Measurements from ENCODE around the gene CDC42BPB.
"Not testable (repeated sequence)": the region's sequence is repeated elsewhere in the genome, so short reads cannot be mapped to it uniquely, and the experiment has no call there.

Gene CDC42BPB

DNA sequence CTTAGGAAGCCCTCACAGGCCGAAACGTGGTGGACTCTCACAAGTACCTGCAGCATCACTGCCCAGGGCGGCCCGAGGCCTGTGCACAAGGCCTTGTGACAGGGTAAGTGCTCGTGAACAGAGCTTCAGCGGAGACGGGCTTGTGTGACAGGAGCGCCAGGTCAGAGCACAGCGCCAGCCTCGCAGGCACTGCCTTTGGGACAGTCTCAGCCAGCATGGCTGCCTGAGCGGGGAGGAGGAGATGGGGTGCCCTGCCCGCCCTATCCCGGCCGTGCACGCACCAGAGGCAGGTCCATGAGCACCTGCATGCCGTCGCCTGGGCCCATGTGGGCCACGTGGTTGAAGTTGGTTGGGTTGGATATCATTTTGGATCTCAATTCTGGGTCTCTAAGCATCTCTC lies 118.0 kb downstream of the CDC42BPB start:
- no peak for DNase-seq

DNA sequence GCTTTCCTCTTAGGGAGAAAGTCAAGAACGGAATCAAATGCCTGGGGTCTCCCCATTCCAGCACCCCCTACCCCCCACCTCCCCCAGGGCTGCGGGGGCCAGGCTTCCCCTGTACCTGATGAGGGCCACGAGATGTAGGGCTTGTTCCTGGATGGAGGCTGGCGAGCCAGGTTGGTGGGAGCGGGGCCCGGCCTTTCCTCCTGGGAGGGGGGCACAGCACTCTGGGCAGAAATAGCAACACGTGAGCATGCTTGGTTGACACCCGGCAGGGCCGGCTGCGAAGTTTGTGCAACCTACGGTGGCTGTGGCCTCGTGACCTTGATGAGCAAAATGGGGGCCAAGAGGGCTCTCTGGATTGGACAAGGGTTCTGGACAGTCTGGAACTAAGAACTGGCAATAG lies 119.2 kb downstream of the CDC42BPB start:
- no peak for DNase-seq

DNA sequence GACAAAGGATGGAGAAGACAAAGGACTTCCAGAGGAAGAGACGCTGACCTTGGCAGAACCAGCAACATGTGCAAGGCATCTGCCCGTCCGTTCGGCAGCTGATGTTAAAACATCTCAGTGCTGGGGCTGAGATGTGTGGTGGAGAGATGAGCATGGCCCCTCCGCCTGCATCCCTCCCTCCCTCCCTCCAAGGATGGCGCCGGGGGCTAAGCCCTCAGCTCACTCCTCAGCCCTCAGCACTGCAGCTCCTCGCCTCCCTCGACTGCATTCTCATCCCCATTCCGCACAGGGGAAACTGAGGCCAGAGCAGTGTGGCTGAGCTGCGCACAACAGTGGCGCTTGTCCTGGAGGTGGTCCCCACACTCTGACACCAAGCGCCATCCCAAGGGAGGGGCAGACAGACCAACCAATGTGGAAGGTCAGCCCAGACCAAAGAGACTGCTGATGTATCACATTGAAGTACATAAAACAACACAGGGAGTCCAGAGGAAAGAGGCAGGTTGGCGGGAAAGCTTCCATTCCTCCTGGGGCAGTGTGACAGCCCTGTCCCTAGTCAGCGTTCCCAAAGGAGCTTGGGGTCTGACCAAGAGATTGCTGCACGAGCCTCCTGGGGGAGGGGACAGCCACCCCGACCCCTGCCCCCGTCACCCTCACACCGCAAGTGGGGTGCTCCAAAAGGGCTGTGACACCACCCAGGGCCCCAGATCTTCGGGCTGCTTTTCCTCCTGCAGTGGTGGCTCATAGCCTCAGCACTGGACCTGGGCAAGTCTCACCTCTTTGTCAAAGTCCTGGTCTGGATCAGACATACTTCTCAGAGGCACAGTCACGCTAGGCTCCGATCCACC lies 119.8 kb downstream of the CDC42BPB start:
- DNase-seq = no peak

DNA sequence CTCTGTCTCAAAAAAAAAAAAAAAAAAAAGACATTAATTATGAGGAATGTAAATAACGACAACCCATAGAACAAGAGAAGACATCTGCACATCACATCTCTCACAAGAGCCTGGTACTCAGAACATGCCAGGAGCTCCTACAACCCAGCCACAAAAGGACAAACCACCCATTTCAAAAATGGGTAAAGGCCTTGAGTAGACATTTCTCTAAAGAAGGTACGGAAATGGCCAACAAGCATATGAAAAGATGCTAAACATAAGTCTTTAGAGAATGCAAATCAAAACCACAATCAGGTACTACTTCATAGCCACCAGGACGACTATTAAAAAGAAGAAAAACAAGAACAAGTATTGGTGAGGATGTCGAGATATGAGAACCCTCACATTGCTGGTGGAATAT lies 121.6 kb downstream of the CDC42BPB start:
- DNase-seq = no peak

DNA sequence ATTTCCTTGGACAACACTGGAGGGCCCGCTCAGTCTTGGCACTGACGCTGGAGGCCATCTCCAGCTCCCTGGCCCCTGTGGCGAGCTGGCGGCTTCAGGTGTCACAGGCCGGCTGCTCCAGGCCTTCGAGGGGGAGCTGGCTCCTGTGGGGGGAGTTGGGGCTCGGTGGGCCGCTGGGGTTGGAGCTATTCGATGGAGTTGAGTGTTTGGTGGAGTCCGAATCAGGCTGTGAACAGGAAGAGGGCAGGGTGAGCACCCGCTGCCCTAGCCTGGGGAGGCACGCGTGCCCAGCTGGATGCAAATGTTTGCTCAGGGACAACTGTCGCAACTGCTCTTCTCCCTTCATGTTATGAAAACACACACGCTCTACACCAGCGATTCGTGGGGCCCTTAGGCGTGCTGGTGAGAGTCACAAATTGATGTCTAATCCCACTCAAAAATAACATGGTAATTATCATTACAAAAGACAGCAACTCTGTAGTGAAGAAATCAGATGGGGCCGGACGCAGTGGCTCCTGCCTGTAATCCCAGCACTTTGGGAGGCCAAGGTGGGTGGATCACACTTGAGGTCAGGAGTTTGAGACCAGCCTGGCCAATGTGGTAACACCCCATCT lies 123.6 kb downstream of the CDC42BPB start:
- DNase-seq = no peak

DNA sequence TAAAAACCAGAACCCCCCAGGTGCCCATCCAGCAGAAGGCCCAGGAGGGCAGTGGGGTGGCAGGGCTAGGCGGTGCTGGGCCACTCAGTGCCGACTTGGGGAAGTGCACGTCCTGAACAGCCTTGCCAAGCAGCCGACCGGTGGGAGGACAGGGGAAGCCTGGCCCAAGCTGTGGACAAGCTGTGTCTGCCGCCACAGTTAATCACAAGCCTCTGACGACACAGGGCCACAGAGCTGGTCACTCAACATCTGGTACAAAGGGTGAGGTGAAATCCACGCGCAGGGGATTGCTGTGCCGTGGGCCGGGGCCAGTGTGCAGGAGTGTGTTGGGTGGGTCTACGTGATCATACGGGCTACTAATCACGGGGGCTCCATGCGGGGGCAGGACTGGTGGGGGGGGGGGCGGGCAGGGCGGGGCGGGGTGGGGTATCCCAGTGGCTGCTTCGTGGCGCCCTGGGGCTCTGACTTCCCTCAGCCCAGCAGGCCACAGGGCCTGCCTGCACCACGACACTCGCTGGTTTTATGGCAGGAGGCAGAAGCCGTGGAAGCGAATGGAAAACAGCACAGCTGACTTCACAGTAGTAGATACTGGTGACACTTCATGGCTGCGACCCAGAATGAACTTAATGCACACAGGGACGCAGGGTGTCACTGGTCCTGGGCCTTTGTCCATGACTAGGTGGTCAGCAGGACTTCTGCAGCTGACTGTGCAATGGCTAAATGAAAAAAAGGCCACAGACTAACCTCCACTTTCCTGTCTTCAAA lies 124.7 kb downstream of the CDC42BPB start:
- DNase-seq = no peak

DNA sequence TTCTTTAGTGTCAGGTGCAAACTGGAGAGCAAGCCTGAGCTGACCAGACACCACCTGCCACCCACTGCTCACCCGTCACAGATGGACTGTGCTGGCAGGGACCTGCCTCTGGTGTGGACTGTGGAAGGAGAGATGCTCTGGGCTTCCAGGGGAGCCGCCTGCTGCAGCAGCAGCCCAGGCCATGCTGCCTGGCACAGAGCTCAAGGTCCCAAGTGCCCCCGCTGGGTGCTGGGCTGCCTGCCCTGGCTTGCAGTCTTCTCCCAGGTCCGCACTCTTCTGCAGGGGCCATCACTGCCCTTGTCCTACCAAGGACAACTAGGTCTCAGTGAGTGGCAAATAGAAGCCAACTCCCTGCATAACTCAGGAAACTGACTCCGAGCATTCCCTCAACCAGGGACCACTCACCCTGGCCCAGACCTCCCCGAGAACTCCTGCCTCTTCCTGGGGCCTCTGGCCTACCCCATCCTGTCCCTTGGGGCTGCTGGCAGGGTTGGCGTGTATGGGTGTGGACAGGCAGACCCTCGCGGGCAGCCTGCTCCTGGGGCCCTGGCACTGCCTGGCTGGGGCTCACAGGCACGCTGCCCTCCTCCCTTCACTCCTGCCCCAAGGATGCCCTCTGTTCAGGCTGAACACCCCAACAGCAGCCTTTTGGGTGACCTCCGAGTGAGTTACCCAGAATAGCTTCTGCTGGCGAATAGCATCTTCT lies 125.6 kb downstream of the CDC42BPB start:
- no peak for DNase-seq

DNA sequence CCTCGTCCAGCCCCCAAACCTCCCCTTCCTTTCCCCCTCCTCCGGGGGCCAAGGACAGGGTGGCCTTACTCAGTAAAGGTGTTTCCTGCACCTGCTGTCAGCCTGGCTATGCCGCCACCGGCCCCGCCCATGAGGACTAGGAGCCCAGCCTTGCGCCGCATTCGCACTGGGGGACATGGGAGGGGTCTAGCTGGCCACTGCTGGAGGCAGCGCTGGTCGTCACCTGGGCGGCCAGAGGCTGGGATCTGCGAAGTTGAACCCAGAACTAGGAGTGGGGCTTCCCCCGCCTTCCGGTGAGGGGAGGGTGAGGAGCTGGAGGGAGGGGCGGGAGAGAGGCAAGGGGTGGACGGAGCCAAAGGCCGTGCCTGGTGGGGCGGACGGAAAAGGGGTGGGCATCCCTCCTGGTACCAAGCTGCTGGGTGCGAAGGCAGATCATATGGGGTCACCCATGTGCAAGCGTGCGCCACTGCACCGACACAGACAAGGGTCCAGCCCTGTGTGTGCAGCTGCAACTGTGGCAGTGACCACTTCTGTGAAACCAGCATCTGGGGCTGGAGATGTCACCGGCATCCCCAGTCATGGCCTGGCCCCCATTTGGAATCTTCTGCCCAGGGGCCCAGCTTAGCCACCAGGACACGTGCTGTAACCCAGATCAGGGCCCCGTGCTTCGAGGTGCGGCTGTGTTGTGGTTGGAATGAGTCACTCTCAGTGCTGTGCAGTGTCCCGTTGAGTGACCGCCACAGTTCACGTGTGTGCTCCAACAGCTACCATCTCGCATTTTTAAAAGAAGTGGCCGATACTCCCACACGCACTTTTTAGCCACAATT lies 126.4 kb downstream of the CDC42BPB start:
- no peak for DNase-seq

DNA sequence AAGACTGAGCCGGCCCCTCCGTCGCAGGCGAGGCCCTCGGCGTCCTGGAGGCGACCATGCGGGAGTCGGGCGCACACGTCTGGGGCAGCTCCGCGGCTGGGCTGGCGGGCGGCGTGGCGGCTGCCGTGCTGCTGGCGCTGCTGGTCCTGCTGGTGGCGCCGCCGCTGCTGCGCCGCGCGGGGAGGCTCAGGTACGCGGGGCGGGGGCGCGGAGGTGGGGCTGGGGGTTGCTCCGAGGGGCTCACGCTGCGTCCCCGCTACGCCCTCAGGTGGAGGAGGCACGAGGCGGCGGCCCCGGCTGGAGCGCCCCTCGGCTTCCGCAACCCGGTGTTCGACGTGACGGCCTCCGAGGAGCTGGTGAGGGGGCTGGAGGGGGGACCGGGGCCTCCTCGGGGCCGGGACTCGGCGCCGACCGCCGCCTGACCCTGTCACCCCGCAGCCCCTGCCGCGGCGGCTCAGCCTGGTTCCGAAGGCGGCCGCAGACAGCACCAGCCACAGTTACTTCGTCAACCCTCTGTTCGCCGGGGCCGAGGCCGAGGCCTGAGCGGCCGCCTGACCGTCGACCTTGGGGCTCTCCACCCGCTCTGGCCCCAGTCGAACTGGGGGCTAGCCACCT lies 127.1 kb downstream of the CDC42BPB start:
- no peak for DNase-seq

DNA sequence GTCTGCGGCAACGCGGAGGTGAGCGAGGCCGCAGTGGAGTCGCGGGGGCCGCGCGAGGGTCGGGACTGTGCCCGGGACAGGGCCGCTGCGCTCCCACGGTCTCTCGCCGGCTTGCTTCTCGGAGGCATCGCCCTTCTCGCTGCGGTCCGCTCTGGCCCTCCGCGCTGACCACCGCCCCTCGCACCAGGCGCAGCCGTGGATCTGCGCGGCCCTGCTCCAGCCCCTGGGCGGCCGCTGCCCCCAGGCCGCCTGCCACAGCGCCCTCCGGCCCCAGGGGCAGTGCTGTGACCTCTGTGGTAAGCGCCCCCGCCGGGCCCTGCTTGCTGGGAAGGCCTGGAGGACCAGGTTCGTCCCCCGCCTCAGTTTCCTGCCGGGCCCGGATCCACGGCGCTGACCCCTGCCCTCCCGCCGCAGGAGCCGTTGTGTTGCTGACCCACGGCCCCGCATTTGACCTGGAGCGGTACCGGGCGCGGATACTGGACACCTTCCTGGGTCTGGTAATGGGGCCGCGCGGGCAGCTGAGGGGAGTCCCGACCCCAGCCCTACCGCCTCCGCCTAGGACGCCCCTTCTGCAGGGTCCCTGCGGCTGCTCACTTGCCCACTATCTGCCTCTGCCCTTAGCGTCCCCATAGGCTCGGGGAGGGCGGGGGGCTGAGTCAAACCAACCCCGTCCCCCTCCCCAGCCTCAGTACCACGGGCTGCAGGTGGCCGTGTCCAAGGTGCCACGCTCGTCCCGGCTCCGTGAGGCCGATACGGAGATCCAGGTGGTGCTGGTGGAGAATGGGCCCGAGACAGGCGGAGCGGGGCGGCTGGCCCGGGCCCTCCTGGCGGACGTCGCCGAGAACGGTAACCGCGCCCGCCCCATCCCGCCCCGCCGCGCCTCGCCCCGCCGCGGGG lies 127.9 kb downstream of the CDC42BPB start:
- no peak for DNase-seq

DNA sequence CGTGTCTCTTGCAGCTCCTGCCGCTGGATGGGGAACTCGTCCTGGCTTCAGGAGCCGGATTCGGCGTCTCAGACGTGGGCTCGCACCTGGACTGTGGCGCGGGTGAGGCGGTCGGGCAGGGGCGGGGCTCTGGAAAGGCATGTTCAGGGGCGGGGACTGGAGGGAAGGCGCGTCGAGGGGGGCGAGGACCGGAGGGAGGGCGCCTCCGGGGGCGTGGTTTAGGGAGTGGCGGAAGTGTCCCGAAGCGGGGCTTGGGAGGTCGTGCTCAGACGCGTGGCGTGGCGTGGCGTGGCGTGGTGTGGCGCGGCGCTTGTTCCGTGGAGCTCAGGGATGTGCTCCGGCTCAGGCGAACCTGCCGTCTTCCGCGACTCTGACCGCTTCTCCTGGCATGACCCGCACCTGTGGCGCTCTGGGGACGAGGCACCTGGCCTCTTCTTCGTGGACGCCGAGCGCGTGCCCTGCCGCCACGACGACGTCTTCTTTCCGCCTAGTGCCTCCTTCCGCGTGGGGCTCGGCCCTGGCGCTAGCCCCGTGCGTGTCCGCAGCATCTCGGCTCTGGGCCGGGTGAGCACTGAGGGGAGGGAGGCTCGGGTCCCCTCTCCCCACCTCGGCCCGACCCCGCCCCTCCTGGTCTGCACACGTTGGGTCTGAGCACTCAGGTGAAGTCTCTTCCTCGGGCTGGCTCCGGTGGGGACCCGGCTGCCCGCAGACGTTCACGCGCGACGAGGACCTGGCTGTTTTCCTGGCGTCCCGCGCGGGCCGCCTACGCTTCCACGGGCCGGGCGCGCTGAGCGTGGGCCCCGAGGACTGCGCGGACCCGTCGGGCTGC lies 128.7 kb downstream of the CDC42BPB start:
- peak; percentile 78 for DNase-seq

DNA sequence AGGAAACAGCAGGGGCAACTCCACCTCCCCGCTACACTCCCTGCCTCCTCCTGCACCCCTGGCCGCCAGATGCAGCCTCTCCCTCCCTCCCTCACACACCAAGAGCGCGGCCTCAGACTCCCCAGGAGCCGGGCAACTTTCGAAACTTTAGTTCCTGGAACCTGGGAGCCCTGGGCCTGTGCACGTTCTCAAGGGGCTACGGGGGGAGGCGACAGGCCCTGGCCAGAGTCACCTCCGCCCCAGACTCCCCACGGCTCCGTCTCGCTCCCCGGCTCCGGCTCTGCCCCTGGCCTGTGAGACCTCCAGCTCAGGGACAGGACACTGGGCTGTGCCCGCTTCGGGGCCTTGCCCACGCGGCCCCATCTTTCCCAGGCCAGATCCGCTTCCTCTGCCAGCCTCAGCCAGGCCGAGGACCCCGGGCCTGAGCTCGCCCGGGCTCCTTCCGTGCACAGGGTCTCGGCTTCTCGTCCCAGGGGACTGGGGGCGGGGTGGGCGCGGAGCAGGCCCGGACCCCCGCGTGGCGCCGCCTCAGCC lies 129.4 kb downstream of the CDC42BPB start:
- DNase-seq = no peak

DNA sequence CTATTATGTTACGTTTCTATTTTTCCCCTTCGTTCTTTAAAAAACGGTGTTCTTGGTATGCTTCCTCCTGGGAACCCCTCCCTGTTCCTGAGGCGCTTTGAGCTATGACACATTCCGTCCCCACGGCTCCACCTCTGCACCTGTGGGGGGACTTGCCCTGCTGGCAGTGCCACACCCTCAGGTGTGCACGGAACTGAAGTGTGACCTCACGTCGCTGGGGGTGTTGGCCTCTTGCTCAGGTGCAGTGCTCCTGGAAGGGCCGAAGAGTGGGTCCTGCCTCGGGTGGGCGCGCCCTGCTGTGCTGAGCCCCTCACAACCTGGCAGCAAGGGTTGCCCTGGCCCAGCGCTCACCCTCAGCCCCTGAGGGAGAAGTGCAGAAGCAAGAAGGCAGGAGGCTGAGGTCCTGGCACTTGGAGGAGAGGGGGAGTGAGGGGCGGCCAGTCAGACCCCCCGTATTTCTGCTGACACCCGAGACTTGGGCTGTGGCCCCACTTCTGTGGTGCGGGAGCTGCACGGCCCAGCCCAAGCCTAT lies 129.9 kb downstream of the CDC42BPB start:
- DNase-seq = no peak

DNA sequence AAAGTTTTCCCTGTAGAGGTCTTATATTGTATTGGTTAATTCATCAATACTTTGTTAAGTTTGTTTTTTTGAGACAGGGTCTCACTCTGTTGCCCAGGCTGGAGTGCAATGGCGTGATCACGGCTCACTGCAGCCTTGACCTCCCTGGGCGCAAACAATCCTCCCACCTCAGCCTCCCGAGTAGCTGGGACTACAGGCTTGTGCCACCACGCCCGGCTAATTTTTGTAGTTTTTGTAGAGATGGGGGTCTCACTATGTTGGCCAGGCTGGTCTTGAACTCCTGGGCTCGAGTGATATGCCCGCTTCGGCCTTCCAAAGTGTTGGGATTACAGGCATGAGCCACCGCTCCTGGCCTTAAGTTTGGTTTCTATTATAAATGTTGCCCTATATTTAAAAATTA lies 130.5 kb downstream of the CDC42BPB start:
- DNase-seq = not testable (repeated sequence)

DNA sequence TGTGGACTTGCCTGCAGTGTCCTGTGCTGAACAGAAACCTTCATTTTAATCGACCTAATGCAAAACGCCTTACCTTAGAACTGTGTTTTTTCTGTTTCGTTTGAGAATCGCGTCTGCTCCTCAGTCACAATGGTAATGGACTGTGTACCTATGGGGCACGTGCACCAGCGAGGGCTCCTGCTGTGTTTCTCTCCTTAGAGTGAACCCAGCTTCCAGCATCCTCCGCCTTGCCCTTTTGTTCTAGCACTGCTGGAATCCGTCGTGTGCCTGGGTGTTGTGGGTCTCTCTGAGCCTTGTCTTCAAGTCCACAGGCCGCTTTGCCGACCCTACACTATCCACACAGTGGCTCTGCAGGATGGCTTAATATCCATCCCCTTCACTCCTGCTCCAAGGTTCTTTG lies 131.2 kb downstream of the CDC42BPB start:
- DNase-seq = no peak

DNA sequence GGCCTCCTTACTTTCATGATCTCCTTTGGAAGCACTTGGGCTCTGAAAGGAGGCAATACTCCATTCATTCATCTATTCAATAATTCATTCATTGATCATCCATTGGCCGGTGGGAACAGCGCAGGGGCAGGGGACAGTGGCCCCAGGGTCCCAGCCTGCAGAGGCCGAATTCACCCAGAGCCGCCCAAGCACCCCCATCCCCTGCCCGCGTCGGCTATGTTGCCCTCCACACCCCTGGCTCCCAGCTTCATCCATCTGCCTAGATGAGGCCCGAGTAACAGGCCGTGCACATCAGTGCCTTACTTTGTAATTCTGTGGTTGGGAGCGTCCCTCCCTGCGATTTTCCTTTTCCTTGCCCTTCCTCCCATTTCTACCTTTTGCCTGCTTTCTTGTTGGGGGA lies 131.7 kb downstream of the CDC42BPB start:
- DNase-seq = no peak

DNA sequence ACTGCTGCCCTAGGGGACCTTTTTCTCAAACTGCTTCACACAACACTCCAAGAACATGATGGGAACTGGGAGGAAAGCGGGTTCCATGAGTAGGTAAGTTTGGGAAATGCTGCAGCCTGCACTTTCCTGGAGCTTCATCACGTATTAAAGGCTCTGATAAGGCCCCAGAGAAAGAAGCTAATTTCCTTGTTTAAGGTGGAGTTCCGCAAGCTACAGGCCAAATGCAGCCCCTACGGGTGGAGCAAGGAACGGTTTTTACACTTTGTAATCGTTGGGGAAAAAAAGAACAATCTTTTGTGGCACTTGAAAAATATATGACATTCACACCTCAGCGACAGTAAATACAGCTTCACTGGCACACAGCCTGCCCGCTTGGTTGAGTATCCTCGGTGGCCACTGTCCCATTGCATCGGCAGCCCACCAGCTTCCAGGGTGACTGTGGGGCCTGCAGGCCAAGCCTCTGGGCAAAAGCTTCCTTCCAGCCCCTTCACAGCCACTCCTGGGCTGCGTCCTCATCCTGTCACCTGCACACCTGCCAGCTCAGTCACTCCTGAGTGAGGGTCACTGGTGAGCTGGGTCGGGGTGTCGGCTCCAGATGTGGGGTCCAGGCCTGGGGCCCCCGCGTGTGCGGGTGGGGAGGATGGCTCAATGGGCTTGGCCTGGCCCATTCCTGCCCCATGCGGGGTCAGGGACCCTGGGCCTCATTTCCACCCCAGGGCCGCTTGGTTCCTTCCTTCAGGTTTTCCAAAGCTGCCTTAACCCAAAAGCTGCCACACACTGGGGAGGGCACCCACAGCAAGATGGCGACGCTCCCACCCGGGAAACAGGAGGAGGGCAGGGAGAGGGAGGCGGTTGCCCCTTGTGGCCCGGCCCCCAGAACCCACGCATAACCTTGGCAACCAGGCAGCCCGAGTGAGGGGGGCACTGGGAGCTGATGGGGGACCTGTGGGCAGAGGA lies 132.4 kb downstream of the CDC42BPB start:
- DNase-seq = no peak

DNA sequence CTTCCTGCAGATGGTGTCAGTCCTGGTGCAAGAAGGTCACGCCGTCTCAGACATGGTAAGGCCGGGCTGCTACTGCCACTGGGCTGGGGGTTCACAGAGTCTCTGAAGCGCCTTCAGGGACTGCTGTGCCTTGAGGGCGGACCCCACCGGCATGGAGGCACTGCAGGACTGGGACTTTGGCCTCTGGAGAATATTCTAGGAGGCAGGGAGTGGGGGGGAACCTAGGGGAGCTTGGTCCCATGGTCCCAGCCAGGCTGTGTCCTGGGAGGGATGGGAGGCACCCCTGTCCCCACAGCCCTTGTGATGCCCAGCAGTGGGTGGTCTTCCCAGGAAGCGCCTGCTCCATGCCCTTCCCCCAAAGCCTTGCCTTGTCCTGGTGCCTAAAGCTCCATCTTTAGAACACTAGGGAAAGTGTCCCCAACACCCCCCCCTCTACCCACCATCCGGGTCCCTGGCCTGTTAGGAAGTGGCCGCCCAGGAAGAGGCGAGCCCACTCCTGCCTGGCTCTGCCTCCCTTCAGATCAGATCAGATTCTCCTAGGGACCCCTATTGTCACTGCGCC lies 133.3 kb downstream of the CDC42BPB start:
- no peak for DNase-seq
